ENCODE data around the gene NFATC2IP.

The NFATC2IP gene

GRCh38 chr16:28984619-28985135 is 33.9 kb downstream of the NFATC2IP start, which contains the start of gene LAT:
TSS of gene LAT (plus strand) at chr16:28985052. CDS start at chr16:28985418, 366 bp downstream.
- DNase-seq (ENCODE audit: low read depth) = no peak
- no peak within 1 kb of the TSS for H3K4me3 ChIP-seq (replicated peaks; ENCODE audit: low read depth, low read length)
- TF ChIP-seq, protein P1, sequence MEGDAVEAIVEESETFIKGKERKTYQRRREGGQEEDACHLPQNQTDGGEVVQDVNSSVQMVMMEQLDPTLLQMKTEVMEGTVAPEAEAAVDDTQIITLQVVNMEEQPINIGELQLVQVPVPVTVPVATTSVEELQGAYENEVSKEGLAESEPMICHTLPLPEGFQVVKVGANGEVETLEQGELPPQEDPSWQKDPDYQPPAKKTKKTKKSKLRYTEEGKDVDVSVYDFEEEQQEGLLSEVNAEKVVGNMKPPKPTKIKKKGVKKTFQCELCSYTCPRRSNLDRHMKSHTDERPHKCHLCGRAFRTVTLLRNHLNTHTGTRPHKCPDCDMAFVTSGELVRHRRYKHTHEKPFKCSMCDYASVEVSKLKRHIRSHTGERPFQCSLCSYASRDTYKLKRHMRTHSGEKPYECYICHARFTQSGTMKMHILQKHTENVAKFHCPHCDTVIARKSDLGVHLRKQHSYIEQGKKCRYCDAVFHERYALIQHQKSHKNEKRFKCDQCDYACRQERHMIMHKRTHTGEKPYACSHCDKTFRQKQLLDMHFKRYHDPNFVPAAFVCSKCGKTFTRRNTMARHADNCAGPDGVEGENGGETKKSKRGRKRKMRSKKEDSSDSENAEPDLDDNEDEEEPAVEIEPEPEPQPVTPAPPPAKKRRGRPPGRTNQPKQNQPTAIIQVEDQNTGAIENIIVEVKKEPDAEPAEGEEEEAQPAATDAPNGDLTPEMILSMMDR (IDR thresholded peaks at IDR 0.05; ENCODE audit: low read length, missing control alignments) = no peak

- no peak for DNase-seq (ENCODE audit: low read depth)
- H3K4me3 ChIP-seq (replicated peaks; ENCODE audit: low read depth, low read length) = no peak overlapping the region
- TF ChIP-seq, protein P1 (IDR thresholded peaks at IDR 0.05; ENCODE audit: low read length, missing control alignments) = no peak
Observed at GRCh38 chr16:28985211-28986041, 34.7 kb downstream of the NFATC2IP start.

DNA sequence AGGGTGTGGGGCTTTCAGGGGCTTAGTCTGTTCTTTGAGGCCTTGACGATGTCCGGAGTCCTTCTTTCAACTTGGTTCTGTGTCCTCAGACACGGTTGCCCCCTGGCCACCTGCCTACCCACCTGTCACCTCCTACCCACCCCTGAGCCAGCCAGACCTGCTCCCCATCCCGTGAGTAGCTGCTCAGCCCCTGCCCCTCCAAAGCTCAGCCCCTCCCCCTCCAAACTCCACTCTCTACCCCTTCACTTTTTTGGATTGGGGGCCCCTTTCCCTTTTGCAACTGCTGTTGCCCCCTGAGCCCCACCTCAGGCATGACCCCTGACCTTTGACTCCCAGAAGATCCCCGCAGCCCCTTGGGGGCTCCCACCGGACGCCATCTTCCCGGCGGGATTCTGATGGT is 35.3 kb downstream of the NFATC2IP start:
- DNase-seq (ENCODE audit: low read depth) = no peak
- no peak overlapping the region for H3K4me3 ChIP-seq (replicated peaks; ENCODE audit: low read depth, low read length)
- TF ChIP-seq, protein P1 (IDR thresholded peaks at IDR 0.05; ENCODE audit: low read length, missing control alignments) = no peak

GRCh38 chr16:28986492-28986891 is 35.8 kb downstream of the NFATC2IP start:
- DNase-seq (ENCODE audit: low read depth) = no peak
- H3K4me3 ChIP-seq (replicated peaks; ENCODE audit: low read depth, low read length) = no peak overlapping the region
- TF ChIP-seq, protein P1 (IDR thresholded peaks at IDR 0.05; ENCODE audit: low read length, missing control alignments) = no peak

GRCh38 chr16:28987170-28987853 is 36.6 kb downstream of the NFATC2IP start:
- DNase-seq (ENCODE audit: low read depth) = no peak
- no peak overlapping the region for H3K4me3 ChIP-seq (replicated peaks; ENCODE audit: low read depth, low read length)
- TF ChIP-seq, protein P1 (IDR thresholded peaks at IDR 0.05; ENCODE audit: low read length, missing control alignments) = no peak

DNA sequence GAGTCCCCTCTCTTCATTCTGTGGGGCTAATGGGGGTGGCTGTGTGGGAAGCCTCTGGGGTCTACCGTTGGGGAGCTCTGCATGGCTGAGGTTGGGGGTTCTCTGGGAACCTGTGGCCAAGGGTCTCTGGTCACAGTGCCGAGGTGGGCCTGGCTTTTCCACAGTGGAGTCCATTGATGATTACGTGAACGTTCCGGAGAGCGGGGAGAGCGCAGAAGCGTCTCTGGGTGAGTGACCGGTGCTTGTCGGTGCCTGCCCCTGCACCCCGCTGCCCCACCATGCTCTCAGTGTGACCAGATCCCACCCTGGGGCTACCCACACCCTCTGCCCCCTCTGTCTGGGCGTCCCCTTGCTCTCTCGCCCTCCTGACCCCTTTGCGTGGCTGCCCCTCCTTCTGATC is 38.6 kb downstream of the NFATC2IP start:
- DNase-seq (ENCODE audit: low read depth) = no peak
- TF ChIP-seq, protein P1 (IDR thresholded peaks at IDR 0.05; ENCODE audit: low read length, missing control alignments) = no peak
- H3K4me3 ChIP-seq (replicated peaks; ENCODE audit: low read depth, low read length) = no peak overlapping the region

All from fibroblast of pulmonary artery (primary cell).